HepG2 (cell line): ENCODE data around the gene KBTBD13. TPM values are rescaled to one million over a fixed set of nuclear protein-coding genes. Genes with fewer than 3 reads are reported as not detected.

Experiments
- FOXJ3 ChIP-seq: sonication (generic); formaldehyde crosslinking; IDR thresholded peaks from 2 replicates; pipeline ENCODE4 v1.4.0; 2020; ENCODE audit warnings: missing genetic modification reagents, mild to moderate bottlenecking, borderline replicate concordance
- IRF2 ChIP-seq: IDR thresholded peaks from 2 replicates; pipeline ENCODE4 v1.6.1; 2018; ENCODE audit warnings: missing genetic modification reagents, missing compliant biosample characterization
- RAD21 ChIP-seq: fragments of 450-650 bp; formaldehyde crosslinking; IDR thresholded peaks from 2 replicates; pipeline ENCODE4 v1.5.0; 2020; ENCODE audit warnings: mild to moderate bottlenecking
- REPIN1 ChIP-seq: sonication (generic); formaldehyde crosslinking; IDR thresholded peaks from 2 replicates; pipeline ENCODE4 v1.8.0; 2022; ENCODE audit warnings: missing genetic modification reagents, low read depth, mild to moderate bottlenecking, borderline replicate concordance
- ZNF292 ChIP-seq: sonication (generic); formaldehyde crosslinking; IDR thresholded peaks from 2 replicates; pipeline ENCODE4 v1.8.1; 2022; ENCODE audit warnings: mild to moderate bottlenecking, low read depth, missing genetic modification reagents, borderline replicate concordance
- ZNF382 ChIP-seq: sonication (generic); formaldehyde crosslinking; IDR thresholded peaks from 2 replicates; pipeline ENCODE4 v1.5.0; 2020; ENCODE audit warnings: missing genetic modification reagents, mild to moderate bottlenecking, borderline replicate concordance
- ZNF589 ChIP-seq: sonication (generic); formaldehyde crosslinking; conservative IDR thresholded peaks from 2 replicates; pipeline ENCODE4 v1.8.0; 2022; ENCODE audit warnings: mild to moderate bottlenecking, moderate library complexity, missing genetic modification reagents
- ZNF615 ChIP-seq: sonication (generic); formaldehyde crosslinking; IDR thresholded peaks from 2 replicates; pipeline ENCODE4 v1.5.0; 2020; ENCODE audit warnings: mild to moderate bottlenecking, missing genetic modification reagents, borderline replicate concordance
- polyA plus RNA-seq, 8 experiments: library from polyadenylated mRNA; depleted of rRNA in 3 of 8; stranded (reverse) in 7 of 8; unstranded in 1 of 8; fragments of >200 nt; fragmentation: Illumina TruSeq in 4 of 8; extraction: Trizol in 4 of 8; gene quantifications; 2 replicates each; pipeline versions ENCODE4 v1.2.1 to v1.2.3, GENCODE V29; 2011 to 2016; ENCODE audit warnings: low read depth in 4 of 8, missing spikeins in 1 of 8, mixed read lengths in 1 of 8; ENCODE audit not compliant: insufficient read depth in 1 of 8
- total RNA-seq, 5 experiments: library from RNA; depleted of rRNA; stranded (reverse); fragments of >200 nt; fragmentation: Illumina TruSeq; extraction: Trizol; gene quantifications; 2 replicates each; pipeline ENCODE4 v1.2.3, GENCODE V29; 2016; ENCODE audit warnings: low read depth in 1 of 5
- TF ChIP-seq, protein P1 (sequence below): sonication (generic); formaldehyde crosslinking; IDR thresholded peaks from 2 replicates; pipeline ENCODE4 v1.4.0; 2020; ENCODE audit warnings: missing genetic modification reagents, borderline replicate concordance
- TF ChIP-seq, protein P2 (sequence below): sonication (generic); formaldehyde crosslinking; IDR thresholded peaks from one replicate; pipeline ENCODE4 v1.5.1; 2020; ENCODE audit warnings: mild to moderate bottlenecking, missing genetic modification reagents; ENCODE audit errors: not compliant biosample characterization

Gene KBTBD13
- total and polyA plus RNA-seq, 2 of the 13 experiments (the other 11 are each of a cell fraction or from before 2014, with no cell fraction given): not detected

DNA sequence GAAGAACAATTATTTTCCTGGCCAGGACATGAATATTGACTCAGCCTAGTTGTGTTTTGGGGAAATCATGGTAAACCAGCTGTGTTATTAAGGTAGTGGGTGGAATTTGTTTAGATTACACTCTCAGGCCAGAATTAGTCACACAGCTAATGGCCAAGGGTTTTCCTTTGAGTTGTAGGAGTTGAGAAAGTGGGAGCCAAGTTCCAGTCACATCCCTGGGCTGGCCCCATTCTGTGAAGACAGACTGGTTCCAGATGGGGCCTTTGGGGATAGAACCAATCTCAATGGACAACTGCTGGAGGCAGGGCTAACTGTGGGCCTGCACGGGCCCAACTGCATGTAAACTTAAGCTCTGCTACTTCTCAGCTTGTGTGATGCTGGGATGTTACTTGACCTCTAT is 7.4 kb upstream of the KBTBD13 start (continued):
- TF ChIP-seq, protein P1, sequence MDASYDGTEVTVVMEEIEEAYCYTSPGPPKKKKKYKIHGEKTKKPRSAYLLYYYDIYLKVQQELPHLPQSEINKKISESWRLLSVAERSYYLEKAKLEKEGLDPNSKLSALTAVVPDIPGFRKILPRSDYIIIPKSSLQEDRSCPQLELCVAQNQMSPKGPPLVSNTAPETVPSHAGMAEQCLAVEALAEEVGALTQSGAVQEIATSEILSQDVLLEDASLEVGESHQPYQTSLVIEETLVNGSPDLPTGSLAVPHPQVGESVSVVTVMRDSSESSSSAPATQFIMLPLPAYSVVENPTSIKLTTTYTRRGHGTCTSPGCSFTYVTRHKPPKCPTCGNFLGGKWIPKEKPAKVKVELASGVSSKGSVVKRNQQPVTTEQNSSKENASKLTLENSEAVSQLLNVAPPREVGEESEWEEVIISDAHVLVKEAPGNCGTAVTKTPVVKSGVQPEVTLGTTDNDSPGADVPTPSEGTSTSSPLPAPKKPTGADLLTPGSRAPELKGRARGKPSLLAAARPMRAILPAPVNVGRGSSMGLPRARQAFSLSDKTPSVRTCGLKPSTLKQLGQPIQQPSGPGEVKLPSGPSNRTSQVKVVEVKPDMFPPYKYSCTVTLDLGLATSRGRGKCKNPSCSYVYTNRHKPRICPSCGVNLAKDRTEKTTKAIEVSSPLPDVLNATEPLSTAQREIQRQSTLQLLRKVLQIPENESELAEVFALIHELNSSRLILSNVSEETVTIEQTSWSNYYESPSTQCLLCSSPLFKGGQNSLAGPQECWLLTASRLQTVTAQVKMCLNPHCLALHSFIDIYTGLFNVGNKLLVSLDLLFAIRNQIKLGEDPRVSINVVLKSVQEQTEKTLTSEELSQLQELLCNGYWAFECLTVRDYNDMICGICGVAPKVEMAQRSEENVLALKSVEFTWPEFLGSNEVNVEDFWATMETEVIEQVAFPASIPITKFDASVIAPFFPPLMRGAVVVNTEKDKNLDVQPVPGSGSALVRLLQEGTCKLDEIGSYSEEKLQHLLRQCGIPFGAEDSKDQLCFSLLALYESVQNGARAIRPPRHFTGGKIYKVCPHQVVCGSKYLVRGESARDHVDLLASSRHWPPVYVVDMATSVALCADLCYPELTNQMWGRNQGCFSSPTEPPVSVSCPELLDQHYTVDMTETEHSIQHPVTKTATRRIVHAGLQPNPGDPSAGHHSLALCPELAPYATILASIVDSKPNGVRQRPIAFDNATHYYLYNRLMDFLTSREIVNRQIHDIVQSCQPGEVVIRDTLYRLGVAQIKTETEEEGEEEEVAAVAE (CRISPR knock-in tag): no peak
- no peak for TF ChIP-seq IRF2
- no peak for TF ChIP-seq REPIN1 (CRISPR knock-in tag)
- no peak for TF ChIP-seq ZNF292 (CRISPR knock-in tag)
- TF ChIP-seq RAD21 (CRISPR knock-in tag): no peak
- TF ChIP-seq, protein P2, sequence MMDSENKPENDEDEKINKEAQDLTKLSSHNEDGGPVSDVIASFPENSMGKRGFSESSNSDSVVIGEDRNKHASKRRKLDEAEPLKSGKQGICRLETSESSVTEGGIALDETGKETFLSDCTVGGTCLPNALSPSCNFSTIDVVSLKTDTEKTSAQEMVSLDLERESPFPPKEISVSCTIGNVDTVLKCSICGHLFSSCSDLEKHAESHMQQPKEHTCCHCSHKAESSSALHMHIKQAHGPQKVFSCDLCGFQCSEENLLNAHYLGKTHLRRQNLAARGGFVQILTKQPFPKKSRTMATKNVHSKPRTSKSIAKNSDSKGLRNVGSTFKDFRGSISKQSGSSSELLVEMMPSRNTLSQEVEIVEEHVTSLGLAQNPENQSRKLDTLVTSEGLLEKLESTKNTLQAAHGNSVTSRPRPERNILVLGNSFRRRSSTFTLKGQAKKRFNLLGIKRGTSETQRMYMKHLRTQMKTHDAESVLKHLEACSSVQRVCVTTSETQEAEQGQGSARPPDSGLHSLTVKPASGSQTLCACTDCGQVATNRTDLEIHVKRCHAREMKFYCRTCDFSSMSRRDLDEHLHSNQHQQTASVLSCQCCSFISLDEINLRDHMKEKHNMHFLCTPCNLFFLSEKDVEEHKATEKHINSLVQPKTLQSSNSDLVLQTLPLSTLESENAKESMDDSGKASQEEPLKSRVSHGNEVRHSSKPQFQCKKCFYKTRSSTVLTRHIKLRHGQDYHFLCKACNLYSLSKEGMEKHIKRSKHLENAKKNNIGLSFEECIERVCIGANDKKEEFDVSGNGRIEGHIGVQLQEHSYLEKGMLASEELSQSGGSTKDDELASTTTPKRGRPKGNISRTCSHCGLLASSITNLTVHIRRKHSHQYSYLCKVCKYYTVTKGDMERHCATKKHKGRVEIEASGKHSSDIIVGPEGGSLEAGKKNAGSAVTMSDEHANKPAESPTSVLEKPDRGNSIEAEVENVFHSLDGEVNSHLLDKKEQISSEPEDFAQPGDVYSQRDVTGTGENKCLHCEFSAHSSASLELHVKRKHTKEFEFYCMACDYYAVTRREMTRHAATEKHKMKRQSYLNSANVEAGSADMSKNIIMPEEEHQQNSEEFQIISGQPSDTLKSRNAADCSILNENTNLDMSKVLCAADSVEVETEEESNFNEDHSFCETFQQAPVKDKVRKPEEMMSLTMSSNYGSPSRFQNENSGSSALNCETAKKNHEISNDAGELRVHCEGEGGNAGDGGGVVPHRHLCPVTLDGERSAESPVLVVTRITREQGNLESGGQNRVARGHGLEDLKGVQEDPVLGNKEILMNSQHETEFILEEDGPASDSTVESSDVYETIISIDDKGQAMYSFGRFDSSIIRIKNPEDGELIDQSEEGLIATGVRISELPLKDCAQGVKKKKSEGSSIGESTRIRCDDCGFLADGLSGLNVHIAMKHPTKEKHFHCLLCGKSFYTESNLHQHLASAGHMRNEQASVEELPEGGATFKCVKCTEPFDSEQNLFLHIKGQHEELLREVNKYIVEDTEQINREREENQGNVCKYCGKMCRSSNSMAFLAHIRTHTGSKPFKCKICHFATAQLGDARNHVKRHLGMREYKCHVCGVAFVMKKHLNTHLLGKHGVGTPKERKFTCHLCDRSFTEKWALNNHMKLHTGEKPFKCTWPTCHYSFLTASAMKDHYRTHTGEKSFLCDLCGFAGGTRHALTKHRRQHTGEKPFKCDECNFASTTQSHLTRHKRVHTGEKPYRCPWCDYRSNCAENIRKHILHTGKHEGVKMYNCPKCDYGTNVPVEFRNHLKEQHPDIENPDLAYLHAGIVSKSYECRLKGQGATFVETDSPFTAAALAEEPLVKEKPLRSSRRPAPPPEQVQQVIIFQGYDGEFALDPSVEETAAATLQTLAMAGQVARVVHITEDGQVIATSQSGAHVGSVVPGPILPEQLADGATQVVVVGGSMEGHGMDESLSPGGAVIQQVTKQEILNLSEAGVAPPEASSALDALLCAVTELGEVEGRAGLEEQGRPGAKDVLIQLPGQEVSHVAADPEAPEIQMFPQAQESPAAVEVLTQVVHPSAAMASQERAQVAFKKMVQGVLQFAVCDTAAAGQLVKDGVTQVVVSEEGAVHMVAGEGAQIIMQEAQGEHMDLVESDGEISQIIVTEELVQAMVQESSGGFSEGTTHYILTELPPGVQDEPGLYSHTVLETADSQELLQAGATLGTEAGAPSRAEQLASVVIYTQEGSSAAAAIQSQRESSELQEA (CRISPR knock-in tag): no peak
- TF ChIP-seq ZNF382 (CRISPR knock-in tag): no peak
- no peak for TF ChIP-seq ZNF589 (CRISPR knock-in tag)
- no peak for TF ChIP-seq ZNF615 (CRISPR knock-in tag)
- TF ChIP-seq FOXJ3 (CRISPR knock-in tag): no peak
